ENCODE measurements around the gene C3orf52. TPM values are rescaled to one million over a fixed set of nuclear protein-coding genes. Genes with fewer than 3 reads are reported as not detected.

Gene C3orf52
- total RNA-seq, 1 experiment from 2014 or later, result 12.6 TPM

GRCh38 chr3:112134335-112135124, 48.3 kb downstream of the C3orf52 start:
- Histone ChIP-seq H3K27me3 (ENCODE audit: control insufficient read depth, insufficient read depth, low read length) (peaks cover 7% of the 10 kb centered on the region; the same call in 1 of the 2 replicates), H3K4me3 (ENCODE audit: low read depth in 2 of 2, low read length in 2 of 2) (no peak overlapping the region), H3K36me3 (ENCODE audit: control insufficient read depth, insufficient read depth, low read length) (no peaks in the 10 kb centered on the region), H3K27ac (ENCODE audit: low read length) (no peak overlapping the region), H3K4me1 (ENCODE audit: control insufficient read depth, insufficient read depth, low read length) (no peaks in the 10 kb centered on the region), H3K9me3 (ENCODE audit: control insufficient read depth, insufficient read depth, low read depth, low read length) (no peaks in the 10 kb centered on the region)
- in situ Hi-C loops (cut with HindIII; ENCODE audit: low pct_unique_long_range_greater_than_20kb, low sequenced_read_pairs), result no loop called here
- peak; percentile 28 for ATAC-seq
- intact Hi-C loops (cut with micrococcal nuclease; ENCODE audit: unreplicated experiment), result loop anchor here (5.0 kb wide), 2 partner anchors 158 to 398 kb away; partner anchors contain the start of gene SLC9C1
- ChIA-PET POLR2A (no interaction called here), CTCF (no interaction called here)
- DNase-seq (ENCODE audit: low read depth, low spot score), result no peak
- BruUV-seq (replicated peaks), result no TSS peak
- TF ChIP-seq CTCF (IDR thresholded peaks at IDR 0.05), result no peak
- no peak for TF ChIP-seq POLR2AphosphoS5 (IDR thresholded peaks at IDR 0.05; ENCODE audit: low read depth, low read length)
- TF ChIP-seq SIN3A (IDR thresholded peaks at IDR 0.05; ENCODE audit: borderline replicate concordance, insufficient read depth, low read depth, low read length), result no peak
- TF ChIP-seq TCF7L2 (IDR thresholded peaks at IDR 0.05; ENCODE audit: low read depth, low read length), result no peak
- TF ChIP-seq, protein P1, sequence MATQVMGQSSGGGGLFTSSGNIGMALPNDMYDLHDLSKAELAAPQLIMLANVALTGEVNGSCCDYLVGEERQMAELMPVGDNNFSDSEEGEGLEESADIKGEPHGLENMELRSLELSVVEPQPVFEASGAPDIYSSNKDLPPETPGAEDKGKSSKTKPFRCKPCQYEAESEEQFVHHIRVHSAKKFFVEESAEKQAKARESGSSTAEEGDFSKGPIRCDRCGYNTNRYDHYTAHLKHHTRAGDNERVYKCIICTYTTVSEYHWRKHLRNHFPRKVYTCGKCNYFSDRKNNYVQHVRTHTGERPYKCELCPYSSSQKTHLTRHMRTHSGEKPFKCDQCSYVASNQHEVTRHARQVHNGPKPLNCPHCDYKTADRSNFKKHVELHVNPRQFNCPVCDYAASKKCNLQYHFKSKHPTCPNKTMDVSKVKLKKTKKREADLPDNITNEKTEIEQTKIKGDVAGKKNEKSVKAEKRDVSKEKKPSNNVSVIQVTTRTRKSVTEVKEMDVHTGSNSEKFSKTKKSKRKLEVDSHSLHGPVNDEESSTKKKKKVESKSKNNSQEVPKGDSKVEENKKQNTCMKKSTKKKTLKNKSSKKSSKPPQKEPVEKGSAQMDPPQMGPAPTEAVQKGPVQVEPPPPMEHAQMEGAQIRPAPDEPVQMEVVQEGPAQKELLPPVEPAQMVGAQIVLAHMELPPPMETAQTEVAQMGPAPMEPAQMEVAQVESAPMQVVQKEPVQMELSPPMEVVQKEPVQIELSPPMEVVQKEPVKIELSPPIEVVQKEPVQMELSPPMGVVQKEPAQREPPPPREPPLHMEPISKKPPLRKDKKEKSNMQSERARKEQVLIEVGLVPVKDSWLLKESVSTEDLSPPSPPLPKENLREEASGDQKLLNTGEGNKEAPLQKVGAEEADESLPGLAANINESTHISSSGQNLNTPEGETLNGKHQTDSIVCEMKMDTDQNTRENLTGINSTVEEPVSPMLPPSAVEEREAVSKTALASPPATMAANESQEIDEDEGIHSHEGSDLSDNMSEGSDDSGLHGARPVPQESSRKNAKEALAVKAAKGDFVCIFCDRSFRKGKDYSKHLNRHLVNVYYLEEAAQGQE (IDR thresholded peaks at IDR 0.05; ENCODE audit: insufficient read depth in 1 of 2, low read depth in 2 of 2, low read length in 1 of 2), result no peak

GRCh38 chr3:112136046-112136445, 49.9 kb downstream of the C3orf52 start:
- no peak for DNase-seq (ENCODE audit: low read depth, low spot score)
- no peaks in the 10 kb centered on the region for H3K4me1 ChIP-seq (ENCODE audit: control insufficient read depth, insufficient read depth, low read length)
- intact Hi-C loops (cut with micrococcal nuclease; ENCODE audit: unreplicated experiment), result loop anchor here (2.0 to 5.0 kb wide), 4 partner anchors 156 to 396 kb away; partner anchors contain the start of gene SLC9C1
- H3K9me3 ChIP-seq (ENCODE audit: control insufficient read depth, insufficient read depth, low read depth, low read length), result no peaks in the 10 kb centered on the region
- no peak overlapping the region for H3K4me3 ChIP-seq (ENCODE audit: low read depth in 2 of 2, low read length in 2 of 2)
- H3K27me3 ChIP-seq (ENCODE audit: control insufficient read depth, insufficient read depth, low read length), result peaks cover 7% of the 10 kb centered on the region; the same call in 1 of the 2 replicates
- CTCF ChIA-PET, result interaction anchor here (1.3 kb wide), 1 partner anchor 24 kb away, joined by 4 read pairs; no protein-coding TSS in a partner anchor
- no TSS peak for BruUV-seq (replicated peaks)
- TF ChIP-seq TCF7L2 (IDR thresholded peaks at IDR 0.05; ENCODE audit: low read depth, low read length) (no peak), CTCF (IDR thresholded peaks at IDR 0.05) (no peak), SIN3A (IDR thresholded peaks at IDR 0.05; ENCODE audit: borderline replicate concordance, insufficient read depth, low read depth, low read length) (no peak), POLR2AphosphoS5 (IDR thresholded peaks at IDR 0.05; ENCODE audit: low read depth, low read length) (no peak)
- TF ChIP-seq, protein P1 (IDR thresholded peaks at IDR 0.05; ENCODE audit: insufficient read depth in 1 of 2, low read depth in 2 of 2, low read length in 1 of 2), result no peak
- H3K36me3 ChIP-seq (ENCODE audit: control insufficient read depth, insufficient read depth, low read length), result no peaks in the 10 kb centered on the region
- no peak overlapping the region for H3K27ac ChIP-seq (ENCODE audit: low read length)
- ATAC-seq, result no peak
- in situ Hi-C loops (cut with HindIII; ENCODE audit: low pct_unique_long_range_greater_than_20kb, low sequenced_read_pairs), result no loop called here
- POLR2A ChIA-PET, result no interaction called here

Measured in Panc1 (cell line).